Measurements from ENCODE around the gene RPS13. TPM values are rescaled to one million over a fixed set of nuclear protein-coding genes. Genes with fewer than 3 reads are reported as not detected.
"Not testable (repeated sequence)": the region's sequence is repeated elsewhere in the genome, so short reads cannot be mapped to it uniquely, and the experiment has no call there.

RPS13 gene
- polyA plus RNA-seq, 1 of the 3 experiments (the other 2 are of a cell fraction), result 997 TPM

- no peak overlapping the region for H3K27ac ChIP-seq (ENCODE audit: low read depth in 2 of 2, low read length in 1 of 2)
- H3K9ac ChIP-seq, result no peak overlapping the region
- no peaks in the 10 kb centered on the region for H3K9me2 ChIP-seq
- H3K4me3 ChIP-seq (ENCODE audit: low read depth in 2 of 2, low read length in 1 of 2), result no peak overlapping the region
- no peak for TF ChIP-seq EZH2phosphoT487 (IDR thresholded peaks at IDR 0.05; ENCODE audit: borderline replicate concordance, low read depth)
- no peak for TF ChIP-seq FOSL2 (IDR thresholded peaks at IDR 0.05; ENCODE audit: borderline replicate concordance, low read depth)
- no peak for TF ChIP-seq TAF1 (IDR thresholded peaks at IDR 0.05; ENCODE audit: borderline replicate concordance, low read depth, low read length)
- no peak for TF ChIP-seq TEAD4 (IDR thresholded peaks at IDR 0.05; ENCODE audit: borderline replicate concordance, insufficient read depth)
- TF ChIP-seq RFX5 (IDR thresholded peaks at IDR 0.05; ENCODE audit: low read length), result no peak
- no peak for TF ChIP-seq NFIC (IDR thresholded peaks at IDR 0.05; ENCODE audit: borderline replicate concordance)
- TF ChIP-seq GABPA (IDR thresholded peaks at IDR 0.05; ENCODE audit: low read depth), result no peak
- no peak for TF ChIP-seq JUND (IDR thresholded peaks at IDR 0.05)
- no peak for TF ChIP-seq TCF12 (IDR thresholded peaks at IDR 0.05)
- no peak for TF ChIP-seq CHD2 (IDR thresholded peaks at IDR 0.05; ENCODE audit: low read length, partially characterized antibody)
- no peaks in the 10 kb centered on the region for H3K79me2 ChIP-seq (ENCODE audit: insufficient read depth)
- no peaks in the 10 kb centered on the region for H4K20me1 ChIP-seq (ENCODE audit: insufficient read depth)
- no peaks in the 10 kb centered on the region for H3K4me1 ChIP-seq (ENCODE audit: control insufficient read depth in 1 of 2, insufficient read depth in 2 of 2, low read depth in 1 of 2, low read length in 1 of 2)
- no peak for DNase-seq
- H3F3A ChIP-seq (replicated peaks; ENCODE audit: insufficient read depth), result peaks cover 9% of the 10 kb centered on the region
- no peaks in the 10 kb centered on the region for H3K27me3 ChIP-seq (ENCODE audit: insufficient read depth)
- ChIA-PET POLR2A (interaction anchor here (2.3 kb wide), 1 partner anchor 11 kb away, joined by 6 read pairs; the partner anchor contains the start of gene RPS13), CTCF (interaction anchor here (1.7 to 8.8 kb wide), 2 partner anchors 122 to 247 kb away, joined by 5 to 228 read pairs; no protein-coding TSS in a partner anchor)
- WGBS (ENCODE audit: low lambda C conversion rate), result 74% methylated on average over 2 of the region's 2 CpGs
- H3K9me3 ChIP-seq, result no peaks in the 10 kb centered on the region
- no peak overlapping the region for H3K4me2 ChIP-seq
- H3K36me3 ChIP-seq (replicated peaks in 1 of 2; ENCODE audit: control insufficient read depth in 1 of 2, insufficient read depth in 2 of 2, low read length in 1 of 2), result no peaks in the 10 kb centered on the region
- no peak overlapping the region for H2AFZ ChIP-seq (ENCODE audit: low read depth)
Observed at GRCh38 chr11:17066691-17067090, 10.8 kb downstream of the RPS13 start.

DNA sequence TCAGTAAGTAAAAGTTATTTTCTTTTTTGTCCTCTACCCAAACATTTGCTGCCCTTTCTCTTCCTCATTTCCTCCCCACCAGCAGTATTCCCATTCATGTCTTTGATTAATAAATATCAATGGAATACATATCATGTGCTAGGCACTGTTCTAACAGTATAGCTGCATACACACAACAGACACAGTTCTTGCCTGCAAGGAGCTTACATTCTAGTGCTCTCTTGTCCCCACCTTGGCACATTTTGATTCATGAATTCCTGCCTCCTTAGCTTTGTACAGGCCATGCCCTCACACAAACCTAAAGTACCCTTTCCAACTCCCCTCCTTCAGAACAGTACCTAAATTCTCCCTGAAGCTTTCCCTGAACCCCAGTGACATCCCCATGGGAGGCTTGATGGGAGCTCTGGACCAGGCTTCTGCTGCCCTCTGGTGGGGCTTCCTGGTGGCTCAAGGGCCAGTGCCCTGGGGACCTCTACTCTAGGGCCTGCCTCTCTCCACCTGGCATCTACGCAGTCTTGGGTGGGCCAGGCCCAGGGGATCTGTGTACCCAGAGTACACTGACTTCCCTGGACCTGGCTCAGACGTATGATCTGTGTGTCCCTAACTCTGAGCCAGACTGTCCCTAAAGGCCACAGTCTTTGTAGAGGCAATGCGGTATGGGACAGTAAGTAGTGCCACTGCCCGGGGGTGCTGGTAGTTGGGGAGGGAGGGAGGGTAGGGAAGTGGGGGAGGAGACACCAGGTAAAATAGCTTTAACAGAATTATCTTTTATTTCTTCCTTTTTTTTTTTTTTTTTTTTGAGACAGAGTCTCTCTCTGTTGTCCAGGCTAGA is 14.1 kb downstream of the RPS13 start:
- WGBS (ENCODE audit: low lambda C conversion rate), result 66% methylated on average over 3 of the region's 4 CpGs
- Histone ChIP-seq H3K4me2 (no peak overlapping the region), H3K9me3 (no peaks in the 10 kb centered on the region), H3K4me1 (ENCODE audit: control insufficient read depth in 1 of 2, insufficient read depth in 2 of 2, low read depth in 1 of 2, low read length in 1 of 2) (no peaks in the 10 kb centered on the region), H3K27me3 (ENCODE audit: insufficient read depth) (no peaks in the 10 kb centered on the region), H3K79me2 (ENCODE audit: insufficient read depth) (no peaks in the 10 kb centered on the region), H3K9ac (no peak overlapping the region), H3K9me2 (no peaks in the 10 kb centered on the region), H3F3A (replicated peaks; ENCODE audit: insufficient read depth) (no peaks in the 10 kb centered on the region), H3K27ac (ENCODE audit: low read depth in 2 of 2, low read length in 1 of 2) (no peak overlapping the region), H2AFZ (ENCODE audit: low read depth) (no peak overlapping the region), H3K36me3 (replicated peaks in 1 of 2; ENCODE audit: control insufficient read depth in 1 of 2, insufficient read depth in 2 of 2, low read length in 1 of 2) (no peaks in the 10 kb centered on the region), H4K20me1 (ENCODE audit: insufficient read depth) (no peaks in the 10 kb centered on the region), H3K4me3 (ENCODE audit: low read depth in 2 of 2, low read length in 1 of 2) (no peak overlapping the region; a peak in 1 of 4 replicates)
- TF ChIP-seq, protein P1, sequence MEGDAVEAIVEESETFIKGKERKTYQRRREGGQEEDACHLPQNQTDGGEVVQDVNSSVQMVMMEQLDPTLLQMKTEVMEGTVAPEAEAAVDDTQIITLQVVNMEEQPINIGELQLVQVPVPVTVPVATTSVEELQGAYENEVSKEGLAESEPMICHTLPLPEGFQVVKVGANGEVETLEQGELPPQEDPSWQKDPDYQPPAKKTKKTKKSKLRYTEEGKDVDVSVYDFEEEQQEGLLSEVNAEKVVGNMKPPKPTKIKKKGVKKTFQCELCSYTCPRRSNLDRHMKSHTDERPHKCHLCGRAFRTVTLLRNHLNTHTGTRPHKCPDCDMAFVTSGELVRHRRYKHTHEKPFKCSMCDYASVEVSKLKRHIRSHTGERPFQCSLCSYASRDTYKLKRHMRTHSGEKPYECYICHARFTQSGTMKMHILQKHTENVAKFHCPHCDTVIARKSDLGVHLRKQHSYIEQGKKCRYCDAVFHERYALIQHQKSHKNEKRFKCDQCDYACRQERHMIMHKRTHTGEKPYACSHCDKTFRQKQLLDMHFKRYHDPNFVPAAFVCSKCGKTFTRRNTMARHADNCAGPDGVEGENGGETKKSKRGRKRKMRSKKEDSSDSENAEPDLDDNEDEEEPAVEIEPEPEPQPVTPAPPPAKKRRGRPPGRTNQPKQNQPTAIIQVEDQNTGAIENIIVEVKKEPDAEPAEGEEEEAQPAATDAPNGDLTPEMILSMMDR (IDR thresholded peaks at IDR 0.05), result peak; percentile 75
- TF ChIP-seq RXRA (IDR thresholded peaks at IDR 0.05; ENCODE audit: borderline replicate concordance, low read depth) (no peak), MXI1 (IDR thresholded peaks at IDR 0.05; ENCODE audit: low read depth, low read length) (no peak), SMC3 (IDR thresholded peaks at IDR 0.05; ENCODE audit: low read depth, low read length) (peak; percentile 95), RAD21 (IDR thresholded peaks at IDR 0.05; ENCODE audit: low read length) (peak; percentile 89)
- DNase-seq, result peak; percentile 79
- CTCF ChIA-PET, result interaction anchor here (0.6 to 8.8 kb wide), 32 partner anchors 9 to 484 kb away, joined by 3 to 228 read pairs (median 6); partner anchors contain the start of genes OTOG and PLEKHA7
- POLR2A ChIA-PET, result interaction anchor here (1.0 to 1.4 kb wide), 2 partner anchors 14 to 117 kb away, joined by 3 to 5 read pairs; partner anchors contain the start of gene RPS13

DNA sequence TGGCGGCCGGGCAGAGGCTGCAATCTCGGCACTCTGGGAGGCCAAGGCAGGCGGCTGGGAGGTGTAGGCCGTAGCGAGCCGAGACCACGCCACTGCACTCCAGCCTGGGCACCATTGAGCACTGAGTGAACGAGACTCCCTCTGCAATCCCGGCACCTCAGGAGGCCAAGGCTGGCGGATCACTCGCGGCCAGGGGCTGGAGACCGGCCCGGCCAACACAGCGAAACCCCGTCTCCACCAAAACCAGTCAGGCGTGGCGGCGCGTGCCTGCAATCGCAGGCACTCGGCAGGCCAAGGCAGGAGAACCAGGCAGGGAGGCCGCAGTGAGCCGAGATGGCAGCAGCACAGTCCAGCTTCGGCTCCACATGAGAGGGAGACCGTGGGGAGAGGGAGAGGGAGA is 26.3 kb downstream of the RPS13 start:
- H3K4me1 ChIP-seq (ENCODE audit: control insufficient read depth in 1 of 2, insufficient read depth in 2 of 2, low read depth in 1 of 2, low read length in 1 of 2); H3K9ac ChIP-seq; H3K9me3 ChIP-seq; H3K27ac ChIP-seq (ENCODE audit: low read depth in 2 of 2, low read length in 1 of 2); H3K36me3 ChIP-seq (replicated peaks in 1 of 2; ENCODE audit: control insufficient read depth in 1 of 2, insufficient read depth in 2 of 2, low read length in 1 of 2); H3K4me2 ChIP-seq; H3K27me3 ChIP-seq (ENCODE audit: insufficient read depth); H3F3A ChIP-seq (replicated peaks; ENCODE audit: insufficient read depth); DNase-seq; H3K79me2 ChIP-seq (ENCODE audit: insufficient read depth); H2AFZ ChIP-seq (ENCODE audit: low read depth); H3K4me3 ChIP-seq (ENCODE audit: low read depth in 2 of 2, low read length in 1 of 2); H4K20me1 ChIP-seq (ENCODE audit: insufficient read depth); POLR2A ChIA-PET; H3K9me2 ChIP-seq; CTCF ChIA-PET: not testable (repeated sequence)
- WGBS (ENCODE audit: low lambda C conversion rate), result 93% methylated on average over 20 of the region's 27 CpGs

DNA sequence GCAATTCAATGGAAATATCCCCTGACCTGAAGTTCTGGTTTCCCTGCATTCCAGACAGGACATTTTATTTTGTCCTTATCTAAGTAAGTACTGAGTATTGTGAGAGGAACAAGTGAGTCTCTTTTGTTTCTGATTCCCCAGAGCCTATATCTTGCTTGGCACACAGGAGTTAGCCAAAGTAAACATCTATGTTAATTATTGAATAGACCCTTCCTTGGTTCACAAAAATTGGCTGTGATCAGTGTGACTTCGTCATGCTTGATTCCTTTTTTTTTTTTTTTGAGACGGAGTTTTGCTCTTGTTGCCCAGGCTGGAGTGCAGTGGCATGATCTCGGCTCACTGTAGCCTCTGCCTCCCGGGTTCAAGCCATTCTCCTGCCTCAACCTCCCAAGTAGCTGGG is 29.0 kb downstream of the RPS13 start:
- H2AFZ ChIP-seq (ENCODE audit: low read depth); H3K79me2 ChIP-seq (ENCODE audit: insufficient read depth); H3F3A ChIP-seq (replicated peaks; ENCODE audit: insufficient read depth); H3K27me3 ChIP-seq (ENCODE audit: insufficient read depth); H3K4me2 ChIP-seq; H3K4me3 ChIP-seq (ENCODE audit: low read depth in 2 of 2, low read length in 1 of 2); H3K4me1 ChIP-seq (ENCODE audit: control insufficient read depth in 1 of 2, insufficient read depth in 2 of 2, low read depth in 1 of 2, low read length in 1 of 2); H3K9ac ChIP-seq; POLR2A ChIA-PET; H3K9me3 ChIP-seq; H4K20me1 ChIP-seq (ENCODE audit: insufficient read depth); H3K36me3 ChIP-seq (replicated peaks in 1 of 2; ENCODE audit: control insufficient read depth in 1 of 2, insufficient read depth in 2 of 2, low read length in 1 of 2); H3K27ac ChIP-seq (ENCODE audit: low read depth in 2 of 2, low read length in 1 of 2); H3K9me2 ChIP-seq; CTCF ChIA-PET; DNase-seq: not testable (repeated sequence)
- 62% methylated on average over 4 of the region's 4 CpGs for WGBS (ENCODE audit: low lambda C conversion rate)

Data from SK-N-SH (cell line).